ENCODE measurements around the gene BANP.
"Not testable (repeated sequence)": the region's sequence is repeated elsewhere in the genome, so short reads cannot be mapped to it uniquely, and the experiment has no call there.

Gene BANP

DNA sequence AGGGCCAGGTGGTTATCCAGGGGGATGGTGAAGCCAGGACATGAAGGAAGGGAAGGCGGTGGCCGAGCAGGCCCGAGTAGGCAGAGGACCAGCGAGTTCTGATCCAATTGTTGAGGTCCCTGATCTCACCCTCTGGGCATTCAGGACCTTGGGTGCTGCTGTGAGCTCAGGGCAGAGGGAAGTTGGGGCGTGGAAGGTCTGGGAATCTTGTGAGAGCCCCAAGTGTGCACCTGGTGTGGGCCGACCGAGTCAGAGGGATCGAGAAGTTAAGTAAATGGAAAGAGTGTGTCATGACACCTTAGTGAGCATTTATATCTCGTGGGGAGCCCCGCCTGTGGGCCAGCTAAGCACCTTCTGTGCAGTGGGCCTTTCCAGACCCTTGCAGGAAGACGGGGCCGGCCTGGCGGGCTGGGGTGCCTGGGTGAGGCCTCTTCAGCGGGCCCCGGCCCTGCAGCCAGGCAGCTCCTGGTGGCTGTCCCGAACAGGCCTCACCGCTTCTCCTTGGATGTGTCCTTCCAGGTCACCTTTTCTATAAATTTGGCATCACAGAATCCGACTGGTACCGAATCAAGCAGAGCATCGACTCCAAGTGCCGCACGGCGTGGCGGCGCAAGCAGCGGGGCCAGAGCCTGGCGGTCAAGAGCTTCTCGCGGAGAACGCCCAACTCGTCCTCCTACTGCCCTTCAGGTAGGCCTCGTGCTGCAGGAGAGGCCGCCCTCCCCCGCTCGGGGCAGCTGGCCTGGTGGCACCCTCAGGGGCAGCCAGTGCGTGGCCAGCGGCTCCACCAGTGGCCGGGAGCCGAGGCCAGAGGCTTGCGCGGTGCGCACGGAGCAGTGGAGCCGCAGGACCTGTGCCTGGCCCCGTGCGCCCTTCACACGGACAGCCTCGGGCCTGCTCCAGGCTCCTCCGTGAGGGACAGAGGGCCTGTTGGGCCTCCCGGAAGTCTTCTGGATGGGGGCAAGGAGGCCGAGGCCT, 76.0 kb downstream of the BANP start:
- no peak for DNase-seq (ENCODE audit: low read depth)
- TF ChIP-seq, protein P1, sequence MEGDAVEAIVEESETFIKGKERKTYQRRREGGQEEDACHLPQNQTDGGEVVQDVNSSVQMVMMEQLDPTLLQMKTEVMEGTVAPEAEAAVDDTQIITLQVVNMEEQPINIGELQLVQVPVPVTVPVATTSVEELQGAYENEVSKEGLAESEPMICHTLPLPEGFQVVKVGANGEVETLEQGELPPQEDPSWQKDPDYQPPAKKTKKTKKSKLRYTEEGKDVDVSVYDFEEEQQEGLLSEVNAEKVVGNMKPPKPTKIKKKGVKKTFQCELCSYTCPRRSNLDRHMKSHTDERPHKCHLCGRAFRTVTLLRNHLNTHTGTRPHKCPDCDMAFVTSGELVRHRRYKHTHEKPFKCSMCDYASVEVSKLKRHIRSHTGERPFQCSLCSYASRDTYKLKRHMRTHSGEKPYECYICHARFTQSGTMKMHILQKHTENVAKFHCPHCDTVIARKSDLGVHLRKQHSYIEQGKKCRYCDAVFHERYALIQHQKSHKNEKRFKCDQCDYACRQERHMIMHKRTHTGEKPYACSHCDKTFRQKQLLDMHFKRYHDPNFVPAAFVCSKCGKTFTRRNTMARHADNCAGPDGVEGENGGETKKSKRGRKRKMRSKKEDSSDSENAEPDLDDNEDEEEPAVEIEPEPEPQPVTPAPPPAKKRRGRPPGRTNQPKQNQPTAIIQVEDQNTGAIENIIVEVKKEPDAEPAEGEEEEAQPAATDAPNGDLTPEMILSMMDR (IDR thresholded peaks at IDR 0.05; ENCODE audit: control insufficient read depth, extremely low read depth, insufficient read depth) = no peak
- no peak overlapping the region for H3K4me3 ChIP-seq (ENCODE audit: low read depth, low read length)

DNA sequence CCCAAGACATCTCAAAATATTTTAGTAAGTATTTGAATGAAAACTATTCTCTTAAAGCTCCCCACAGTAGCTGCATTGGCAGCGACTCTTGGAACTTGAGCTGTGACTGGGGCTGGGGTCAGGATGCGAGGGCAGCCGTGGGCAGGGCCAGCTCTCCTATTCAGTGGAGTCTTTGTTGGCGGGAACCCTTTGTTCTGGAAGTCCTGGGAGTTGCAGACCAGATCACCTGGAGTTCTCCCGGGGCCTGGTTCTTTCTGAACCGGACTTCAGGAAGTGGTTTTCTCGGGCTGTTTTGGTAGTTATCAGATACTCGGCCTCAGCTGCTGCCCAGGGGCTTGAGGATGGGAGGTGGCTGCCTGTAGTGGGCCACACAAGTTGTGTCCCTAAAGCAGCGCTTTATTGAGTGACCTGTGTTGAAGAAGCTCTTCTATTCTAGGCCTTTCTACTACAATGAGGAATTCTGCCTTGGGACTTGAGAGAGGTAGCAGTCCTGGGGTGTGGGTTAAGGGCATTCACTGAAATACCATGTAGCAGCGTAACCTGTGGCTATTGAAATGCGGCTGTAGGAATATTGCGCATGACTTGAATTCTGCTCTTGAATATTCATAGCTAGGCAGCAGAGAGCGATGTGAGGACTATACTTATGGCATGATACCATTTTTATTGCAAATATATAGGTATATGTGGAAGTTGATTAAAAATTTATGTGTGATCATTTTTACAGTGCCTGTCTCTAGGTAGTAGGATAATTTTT, 77.1 kb downstream of the BANP start:
- not testable (repeated sequence) for DNase-seq (ENCODE audit: low read depth); H3K4me3 ChIP-seq (ENCODE audit: low read depth, low read length)

DNA sequence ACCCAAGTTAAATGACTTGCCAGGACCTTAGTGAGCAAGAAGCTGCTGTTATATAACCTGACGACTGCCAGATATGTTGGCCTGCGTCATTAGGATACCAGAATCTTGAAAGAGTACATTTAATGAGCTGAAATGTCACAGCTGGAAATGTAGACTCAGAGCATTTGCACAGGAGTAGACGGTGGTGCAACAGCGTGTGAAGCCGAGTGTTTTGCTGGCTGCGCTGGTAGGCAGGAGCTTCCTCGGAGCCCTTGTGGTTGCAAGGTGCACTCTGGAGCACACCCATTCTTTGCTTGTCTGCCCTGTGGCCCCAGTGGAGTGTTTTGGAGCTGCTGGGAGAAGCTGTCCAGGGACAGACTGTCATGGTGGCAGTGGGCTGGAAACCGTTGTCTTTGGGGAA, 79.3 kb downstream of the BANP start:
- H3K4me3 ChIP-seq (ENCODE audit: low read depth, low read length) = no peak overlapping the region
- no peak for DNase-seq (ENCODE audit: low read depth)
- TF ChIP-seq, protein P1 (IDR thresholded peaks at IDR 0.05; ENCODE audit: control insufficient read depth, extremely low read depth, insufficient read depth) = no peak

DNA sequence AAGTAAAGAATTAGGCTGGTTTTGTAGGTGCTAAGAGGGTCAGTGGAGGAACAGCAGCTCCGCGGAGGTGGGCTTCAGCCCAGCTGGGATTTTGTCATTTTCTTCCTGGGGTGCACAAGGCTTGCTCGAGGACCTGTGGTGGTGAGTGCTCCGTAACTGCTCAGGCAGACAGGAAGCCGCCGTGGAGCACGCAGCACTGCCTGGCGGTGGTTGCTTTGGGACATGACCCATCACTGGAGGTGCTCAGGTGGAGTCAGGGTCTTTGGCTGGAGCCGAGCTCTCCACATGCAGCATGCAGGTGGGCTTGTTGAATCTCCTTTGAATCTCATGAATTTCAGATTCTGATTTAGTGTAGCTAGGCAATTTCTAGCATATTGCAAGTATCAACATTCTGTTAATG, 79.7 kb downstream of the BANP start:
- DNase-seq (ENCODE audit: low read depth); H3K4me3 ChIP-seq (ENCODE audit: low read depth, low read length): not testable (repeated sequence)

DNA sequence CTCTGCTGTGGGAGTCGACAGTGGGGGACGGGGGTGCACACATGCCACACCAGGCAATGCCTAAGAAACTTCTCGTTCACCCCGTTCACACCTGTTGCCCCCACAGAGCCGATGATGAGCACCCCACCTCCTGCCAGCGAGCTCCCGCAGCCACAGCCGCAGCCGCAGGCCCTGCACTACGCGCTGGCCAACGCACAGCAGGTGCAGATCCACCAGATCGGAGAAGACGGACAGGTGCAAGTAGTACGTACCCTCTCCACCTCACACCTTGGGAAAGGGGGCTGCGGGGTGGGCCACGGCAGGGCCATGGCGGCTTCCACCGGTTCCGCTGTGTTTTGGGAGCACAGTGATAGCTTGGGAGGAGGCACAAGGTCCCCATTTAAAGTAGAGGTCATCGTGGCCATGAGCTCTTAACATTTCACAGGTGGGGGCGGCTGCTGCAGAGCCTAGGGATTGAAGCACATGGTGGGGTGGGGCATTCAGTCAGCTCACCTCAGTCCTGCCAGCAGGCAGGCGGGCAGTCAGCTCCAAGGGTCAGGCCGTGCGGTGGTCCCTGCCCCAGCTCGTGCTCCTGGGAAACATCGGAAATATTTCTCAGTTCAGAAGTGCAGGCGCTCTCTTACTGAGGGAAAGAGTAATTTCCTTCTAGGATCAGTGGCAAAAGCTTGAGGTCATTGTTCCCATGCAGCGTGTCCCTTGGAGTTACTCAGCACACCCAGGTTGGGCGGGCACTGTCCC, 81.9 kb downstream of the BANP start:
- not testable (repeated sequence) for DNase-seq (ENCODE audit: low read depth); H3K4me3 ChIP-seq (ENCODE audit: low read depth, low read length)

DNA sequence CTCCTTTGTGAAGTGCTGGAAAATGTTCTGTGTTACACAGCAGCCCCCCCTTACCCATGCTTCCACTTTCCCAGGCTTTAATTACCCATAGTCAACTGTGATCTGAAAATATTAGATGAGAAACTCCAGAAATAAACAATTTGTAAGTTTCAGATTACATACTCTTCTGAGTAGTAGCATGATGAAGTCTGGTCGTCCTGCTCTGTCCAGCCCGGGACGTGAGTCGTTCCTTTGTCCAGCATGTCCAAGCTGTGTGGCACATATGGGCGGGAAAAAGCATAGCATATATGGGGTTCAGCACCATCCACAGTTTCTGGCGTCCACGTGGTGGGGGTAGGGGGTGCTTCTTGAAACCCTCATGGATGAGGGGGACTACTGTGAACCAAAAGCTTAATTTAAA, 83.5 kb downstream of the BANP start:
- TF ChIP-seq, protein P1 (IDR thresholded peaks at IDR 0.05; ENCODE audit: control insufficient read depth, extremely low read depth, insufficient read depth) = no peak
- H3K4me3 ChIP-seq (ENCODE audit: low read depth, low read length) = no peak overlapping the region
- DNase-seq (ENCODE audit: low read depth) = no peak

DNA sequence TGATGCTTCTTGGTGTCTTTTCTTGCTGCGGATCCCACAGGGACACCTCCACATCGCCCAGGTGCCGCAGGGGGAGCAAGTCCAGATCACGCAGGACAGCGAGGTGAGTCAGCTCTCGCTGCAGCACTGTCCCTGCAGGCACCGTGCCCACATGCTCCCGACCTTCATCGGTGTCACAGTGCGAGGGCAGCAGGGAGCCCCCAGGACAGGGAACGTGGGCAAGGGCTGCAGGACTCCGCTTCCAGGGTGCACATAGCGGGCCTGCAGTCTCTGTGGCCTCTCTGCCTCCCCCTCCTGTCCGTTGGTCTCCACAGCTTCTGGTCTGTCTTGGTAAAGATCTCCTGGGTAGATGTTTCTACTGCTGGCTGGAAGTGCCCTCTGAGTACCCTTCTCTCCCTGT, 84.1 kb downstream of the BANP start:
- TF ChIP-seq, protein P1 (IDR thresholded peaks at IDR 0.05; ENCODE audit: control insufficient read depth, extremely low read depth, insufficient read depth) = no peak; the same call in 1 of the 2 replicates

DNA sequence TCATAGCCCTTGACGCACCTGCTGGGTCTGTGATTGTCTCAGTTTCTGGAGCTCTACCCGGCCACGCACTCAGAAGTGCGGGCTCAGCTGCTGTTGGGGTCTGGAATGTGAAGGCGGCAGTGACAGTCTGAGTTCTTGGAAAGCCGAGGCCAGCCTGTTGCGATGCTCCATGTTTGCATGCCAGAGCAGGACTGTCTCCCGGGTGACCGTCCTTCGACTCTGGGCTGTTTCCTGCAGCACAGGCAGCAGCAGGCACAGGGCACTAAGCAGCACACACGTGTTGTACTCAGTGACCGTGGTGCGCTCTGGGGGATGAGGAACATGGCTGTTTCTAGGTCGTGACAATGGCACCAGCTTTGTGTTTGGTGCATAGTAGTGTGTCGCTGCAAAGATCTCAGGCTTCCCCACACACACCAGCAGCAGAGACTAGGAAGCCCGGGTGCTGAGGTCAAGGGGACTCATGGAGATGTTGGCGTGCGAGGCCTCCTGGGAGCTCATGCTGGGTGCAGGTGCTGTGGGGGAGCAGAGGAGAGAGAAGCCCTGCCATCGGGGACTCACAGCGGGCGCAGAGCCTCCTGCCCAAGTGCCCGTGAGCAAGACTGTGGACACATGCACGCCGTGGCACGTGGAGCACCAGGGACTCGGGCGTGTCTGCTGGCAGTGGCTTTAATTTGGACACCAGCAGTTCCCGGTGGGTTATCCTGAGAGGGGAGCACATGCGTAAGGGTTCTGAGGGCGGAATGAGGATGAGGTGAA, 84.8 kb downstream of the BANP start:
- H3K4me3 ChIP-seq (ENCODE audit: low read depth, low read length); DNase-seq (ENCODE audit: low read depth): not testable (repeated sequence)

More for the DNA sequence above, 84.1 kb downstream of the BANP start:
- no peak overlapping the region for H3K4me3 ChIP-seq (ENCODE audit: low read depth, low read length)
- no peak for DNase-seq (ENCODE audit: low read depth)

DNA sequence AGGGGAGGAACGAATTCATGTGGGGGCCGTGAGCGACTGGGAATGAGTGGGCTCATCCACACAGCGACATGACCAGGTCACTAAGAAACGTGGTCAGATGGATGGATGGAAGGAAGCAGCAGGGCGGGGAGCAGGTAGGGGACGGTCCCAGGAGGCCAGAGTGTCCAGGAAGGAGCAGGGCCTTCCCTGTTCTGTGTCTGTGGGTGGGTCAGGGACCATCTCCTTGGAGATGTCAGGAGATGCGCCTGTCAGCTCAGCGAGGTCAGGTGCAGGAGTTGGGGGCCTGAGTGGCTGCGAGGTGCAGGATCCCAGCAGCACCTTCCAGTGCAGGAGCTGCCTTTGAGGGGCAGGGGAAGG, 85.4 kb downstream of the BANP start:
- not testable (repeated sequence) for H3K4me3 ChIP-seq (ENCODE audit: low read depth, low read length); DNase-seq (ENCODE audit: low read depth)

DNA sequence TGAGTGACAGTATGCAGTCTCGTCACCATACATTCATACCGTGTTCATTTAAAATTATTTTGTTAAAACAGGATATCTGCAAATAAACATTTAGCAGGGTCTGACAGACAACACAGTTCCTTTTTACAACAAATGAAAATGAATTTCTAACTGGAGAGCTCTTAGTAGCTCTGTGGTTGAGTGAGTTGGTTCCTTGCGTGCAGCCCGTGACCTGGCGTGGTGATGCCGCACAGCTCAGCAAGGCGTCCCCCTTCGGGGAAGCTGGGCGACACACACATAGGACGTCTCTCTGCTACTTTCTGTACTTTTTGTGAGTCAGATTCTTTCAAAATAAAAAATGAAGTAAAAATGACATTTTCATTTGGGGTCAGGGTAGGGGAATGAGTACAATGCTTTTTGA, 86.1 kb downstream of the BANP start:
- not testable (repeated sequence) for DNase-seq (ENCODE audit: low read depth); H3K4me3 ChIP-seq (ENCODE audit: low read depth, low read length)

DNA sequence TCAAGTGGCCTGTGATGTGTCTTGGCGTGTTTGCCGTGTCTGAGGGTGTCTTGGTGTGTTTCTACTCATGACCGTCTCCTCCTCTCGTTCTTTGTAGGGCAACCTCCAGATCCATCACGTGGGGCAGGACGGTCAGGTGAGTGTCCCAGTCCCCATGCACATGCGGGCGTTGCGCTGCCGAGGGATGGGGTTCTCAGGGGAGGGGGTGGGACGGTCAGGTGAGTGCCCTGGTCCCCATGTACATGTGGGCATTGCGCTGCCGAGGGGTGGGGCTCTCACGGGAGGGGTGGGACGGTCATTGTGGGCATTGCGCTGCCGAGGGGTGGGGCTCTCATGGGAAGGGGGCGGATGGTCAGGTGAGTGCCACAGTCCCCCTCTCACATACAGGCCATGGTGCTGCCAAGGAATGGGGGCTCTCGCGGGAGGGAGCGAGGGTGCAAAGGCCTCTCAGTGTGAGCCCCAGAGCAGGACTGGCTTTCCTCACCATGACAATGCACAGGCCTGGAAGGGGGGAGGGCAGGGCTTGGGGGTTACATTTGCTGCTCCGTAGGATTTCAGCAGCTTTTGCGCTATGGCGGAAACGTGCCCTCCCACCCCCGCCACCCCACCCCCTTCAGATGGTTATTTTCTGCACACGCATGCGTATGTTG, 86.8 kb downstream of the BANP start:
- not testable (repeated sequence) for DNase-seq (ENCODE audit: low read depth); H3K4me3 ChIP-seq (ENCODE audit: low read depth, low read length)

DNA sequence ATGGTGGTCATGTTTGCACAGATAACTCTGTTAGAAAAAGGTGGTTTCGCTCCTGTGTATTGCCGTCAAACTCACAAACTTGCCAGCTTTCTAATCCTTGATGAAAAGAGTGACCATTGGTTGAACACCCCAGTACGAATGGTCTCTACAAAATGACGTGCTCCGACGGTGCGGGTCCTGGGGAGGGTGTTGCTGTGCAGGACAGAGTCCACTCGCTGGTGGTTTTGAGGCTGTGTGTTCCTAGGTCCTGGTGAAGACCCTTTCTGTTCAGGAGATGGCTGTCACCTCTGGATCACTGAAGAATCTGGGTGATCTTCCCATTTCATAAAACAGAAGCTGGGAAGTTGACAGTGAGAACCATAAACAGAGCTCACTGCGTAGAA, 87.3 kb downstream of the BANP start:
- not testable (repeated sequence) for H3K4me3 ChIP-seq (ENCODE audit: low read depth, low read length); DNase-seq (ENCODE audit: low read depth)
